H1 (cell line): ENCODE measurements around the gene GEMIN7. TPM values are rescaled to one million over a fixed set of nuclear protein-coding genes. Genes with fewer than 3 reads are reported as not detected.

ENCODE experiments used
- BCL11A ChIP-seq, 2 experiments: IDR thresholded peaks; one replicate each; pipeline ENCODE4 v1.6.1; 2011; ENCODE audit warnings: low read depth in 2 of 2, low read length in 2 of 2, mild to moderate bottlenecking in 2 of 2
- CHD1 ChIP-seq: IDR thresholded peaks from 2 replicates; pipeline ENCODE4 v1.6.1; 2012; ENCODE audit warnings: low read depth, low read length, improper control_type of control experiment
- CTBP2 ChIP-seq: IDR thresholded peaks from 2 replicates; pipeline ENCODE4 v1.7.0; 2011; ENCODE audit warnings: borderline replicate concordance, mild to moderate bottlenecking, moderate library complexity, mixed read lengths, low read length; ENCODE audit not compliant: insufficient read depth, insufficient read length
- EP300 ChIP-seq, 2 experiments: IDR thresholded peaks; 1 replicate in 1 of 2; 2 replicates in 1 of 2; pipeline ENCODE4 v1.6.1; 2011 to 2012; ENCODE audit warnings: low read depth in 2 of 2, low read length in 2 of 2, mild to moderate bottlenecking in 2 of 2, borderline replicate concordance in 1 of 2, inconsistent platforms in 1 of 2, moderate library complexity in 1 of 2
- HDAC2 ChIP-seq, 2 experiments: fragments of 300-600 bp in 1 of 2; sonication (generic) in 1 of 2; IDR thresholded peaks; 2 replicates each; pipeline ENCODE4 v1.6.1; 2011 to 2012; ENCODE audit warnings: low read depth in 2 of 2, low read length in 2 of 2, mild to moderate bottlenecking in 2 of 2, moderate library complexity in 2 of 2, borderline replicate concordance in 1 of 2, inconsistent platforms in 1 of 2
- KDM4A ChIP-seq: IDR thresholded peaks from one replicate; pipeline ENCODE4 v1.7.1; 2012; ENCODE audit warnings: low read depth, mild to moderate bottlenecking, moderate library complexity, low read length, inconsistent platforms; ENCODE audit not compliant: severe bottlenecking
- MAX ChIP-seq: IDR thresholded peaks from 2 replicates; pipeline ENCODE4 v1.6.1; 2012; ENCODE audit warnings: inconsistent platforms
- PHF8 ChIP-seq: fragments of 200-600 bp; sonication (generic); conservative IDR thresholded peaks from 2 replicates; pipeline ENCODE4 v1.7.1; 2012; ENCODE audit warnings: low read depth, mild to moderate bottlenecking, inconsistent platforms, low read length, moderate library complexity
- SP1 ChIP-seq: IDR thresholded peaks from 2 replicates; pipeline ENCODE4 v1.6.1; 2011; ENCODE audit warnings: low read depth, low read length
- YY1 ChIP-seq: IDR thresholded peaks from 2 replicates; pipeline ENCODE4 v1.6.1; 2011; ENCODE audit warnings: low read depth, mild to moderate bottlenecking, low read length
- polyA plus RNA-seq, 7 experiments: library from polyadenylated mRNA; depleted of rRNA in 3 of 7; stranded (reverse) in 5 of 7; unstranded in 2 of 7; fragments of >200 nt in 5 of 7; fragments of 200-250 nt in 2 of 7; gene quantifications; 1 replicate in 5 of 7; 2 replicates in 1 of 7; 4 replicates in 1 of 7; pipeline versions ENCODE4 v1.2.1 to v1.2.3, GENCODE V29; 2011 to 2013; ENCODE audit warnings: missing spikeins in 2 of 7, mixed read lengths in 2 of 7
- total RNA-seq: library from RNA; stranded (reverse); fragmentation: NEBNext Ultra II Directional; extraction: Animal tissue kit (Norgen Biotek cat#: 25700); gene quantifications from 2 replicates; pipeline ENCODE4 v1.2.1, GENCODE V29; 2021
- TF ChIP-seq, protein P1 (sequence below): IDR thresholded peaks from 2 replicates; pipeline ENCODE4 v1.6.1; 2012; ENCODE audit warnings: inconsistent platforms
- TF ChIP-seq, protein P2 (sequence below): IDR thresholded peaks from 2 replicates; pipeline ENCODE4 v1.6.1; 2011; ENCODE audit warnings: low read length, improper control_type of control experiment

The GEMIN7 gene
- total and polyA plus RNA-seq, 2 of the 8 experiments (the other 6 are each of a cell fraction or from before 2014, with no cell fraction given) = 48.0 to 91.6 TPM

- TF ChIP-seq HDAC2 (IDR thresholded peaks at IDR 0.05; ENCODE audit: borderline replicate concordance in 1 of 2, low read depth in 2 of 2, low read length in 2 of 2) (0 out of 4 replicates have a peak, but pooled peaks of 1 of the 2 experiments have one; percentile 20), BCL11A (IDR thresholded peaks at IDR 0.05; ENCODE audit: low read depth in 2 of 2, low read length in 2 of 2) (no peak), CHD1 (no peak), EP300 (IDR thresholded peaks at IDR 0.05; ENCODE audit: borderline replicate concordance in 1 of 2, low read depth in 2 of 2, low read length in 2 of 2) (no peak), KDM4A (no peak), SP1 (peak; percentile 73; the same call in 1 of the 2 replicates), MAX (peak; percentile 23; the same call in 1 of the 2 replicates), PHF8 (no peak), YY1 (no peak), CTBP2 (no peak)
- TF ChIP-seq, protein P1, sequence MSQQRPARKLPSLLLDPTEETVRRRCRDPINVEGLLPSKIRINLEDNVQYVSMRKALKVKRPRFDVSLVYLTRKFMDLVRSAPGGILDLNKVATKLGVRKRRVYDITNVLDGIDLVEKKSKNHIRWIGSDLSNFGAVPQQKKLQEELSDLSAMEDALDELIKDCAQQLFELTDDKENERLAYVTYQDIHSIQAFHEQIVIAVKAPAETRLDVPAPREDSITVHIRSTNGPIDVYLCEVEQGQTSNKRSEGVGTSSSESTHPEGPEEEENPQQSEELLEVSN = no peak
- TF ChIP-seq, protein P2, sequence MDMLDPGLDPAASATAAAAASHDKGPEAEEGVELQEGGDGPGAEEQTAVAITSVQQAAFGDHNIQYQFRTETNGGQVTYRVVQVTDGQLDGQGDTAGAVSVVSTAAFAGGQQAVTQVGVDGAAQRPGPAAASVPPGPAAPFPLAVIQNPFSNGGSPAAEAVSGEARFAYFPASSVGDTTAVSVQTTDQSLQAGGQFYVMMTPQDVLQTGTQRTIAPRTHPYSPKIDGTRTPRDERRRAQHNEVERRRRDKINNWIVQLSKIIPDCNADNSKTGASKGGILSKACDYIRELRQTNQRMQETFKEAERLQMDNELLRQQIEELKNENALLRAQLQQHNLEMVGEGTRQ = peak; percentile 42; the same call in 1 of the 2 replicates
Measured at GRCh38 chr19:45076851-45077730, 2.0 kb upstream of the GEMIN7 start (continued).
